ENCODE data around the gene CFAP92.

CFAP92 gene

GRCh38 chr3:128992926-128993460 is 883 bp downstream of the CFAP92 start:
- in situ Hi-C loops (cut with MboI; ENCODE audit: low sequenced_read_pairs): no loop called here

DNA sequence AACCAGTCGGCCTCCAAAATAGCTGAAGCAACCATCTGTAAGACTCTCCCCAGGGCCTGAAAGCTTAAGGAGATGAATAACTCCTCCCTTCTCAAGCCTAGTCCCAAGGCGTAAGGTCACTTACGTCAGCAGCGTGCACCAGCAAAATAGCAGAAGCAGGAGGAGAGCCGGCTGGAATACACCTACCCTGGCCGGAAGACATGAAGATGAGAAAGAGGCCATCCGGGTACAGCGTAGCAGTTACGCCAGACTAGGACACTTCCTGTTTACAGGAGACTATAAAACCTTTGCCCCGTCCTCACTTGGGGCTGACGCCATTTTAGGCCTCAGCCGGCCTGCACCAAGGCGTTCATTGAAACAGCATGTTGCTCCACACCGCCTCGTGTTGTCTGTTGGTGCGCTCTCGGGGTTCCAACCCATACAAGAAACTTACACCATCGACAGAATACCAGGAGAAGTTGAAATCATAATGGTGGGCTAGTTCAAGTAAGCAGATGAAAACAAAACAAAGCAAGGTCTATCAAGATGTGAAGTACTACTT is 2.5 kb downstream of the CFAP92 start:
- in situ Hi-C loops (cut with MboI; ENCODE audit: low sequenced_read_pairs): no loop called here

GRCh38 chr3:128988286-128988685 is 5.6 kb downstream of the CFAP92 start:
- in situ Hi-C loops (cut with MboI; ENCODE audit: low sequenced_read_pairs): no loop called here

GRCh38 chr3:128987302-128988100 is 6.4 kb downstream of the CFAP92 start:
- in situ Hi-C loops (cut with MboI; ENCODE audit: low sequenced_read_pairs): no loop called here

- in situ Hi-C loops (cut with MboI; ENCODE audit: low sequenced_read_pairs): no loop called here
Observed at GRCh38 chr3:128984596-128984995, 9.3 kb downstream of the CFAP92 start.

- in situ Hi-C loops (cut with MboI; ENCODE audit: low sequenced_read_pairs): no loop called here
Observed at GRCh38 chr3:128983293-128984069, 10.4 kb downstream of the CFAP92 start.

DNA sequence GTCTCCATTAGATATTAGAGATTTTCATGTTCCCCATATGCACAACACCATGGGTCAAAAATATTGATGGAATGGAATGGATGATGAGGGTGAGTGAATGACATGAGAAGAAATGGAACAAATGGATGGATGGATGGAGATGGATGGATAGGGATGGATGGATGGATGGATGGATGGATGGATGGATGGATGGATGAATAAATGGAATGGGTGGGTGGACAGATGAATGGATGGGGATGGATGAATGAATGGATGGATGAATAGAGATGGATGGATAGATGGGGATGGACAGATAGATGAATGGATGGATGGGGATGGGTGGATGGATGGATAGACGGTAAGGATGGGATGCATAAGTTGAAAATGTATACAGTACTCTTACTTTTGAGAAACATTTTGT is 18.6 kb downstream of the CFAP92 start:
- in situ Hi-C loops (cut with MboI; ENCODE audit: low sequenced_read_pairs): no loop called here

DNA sequence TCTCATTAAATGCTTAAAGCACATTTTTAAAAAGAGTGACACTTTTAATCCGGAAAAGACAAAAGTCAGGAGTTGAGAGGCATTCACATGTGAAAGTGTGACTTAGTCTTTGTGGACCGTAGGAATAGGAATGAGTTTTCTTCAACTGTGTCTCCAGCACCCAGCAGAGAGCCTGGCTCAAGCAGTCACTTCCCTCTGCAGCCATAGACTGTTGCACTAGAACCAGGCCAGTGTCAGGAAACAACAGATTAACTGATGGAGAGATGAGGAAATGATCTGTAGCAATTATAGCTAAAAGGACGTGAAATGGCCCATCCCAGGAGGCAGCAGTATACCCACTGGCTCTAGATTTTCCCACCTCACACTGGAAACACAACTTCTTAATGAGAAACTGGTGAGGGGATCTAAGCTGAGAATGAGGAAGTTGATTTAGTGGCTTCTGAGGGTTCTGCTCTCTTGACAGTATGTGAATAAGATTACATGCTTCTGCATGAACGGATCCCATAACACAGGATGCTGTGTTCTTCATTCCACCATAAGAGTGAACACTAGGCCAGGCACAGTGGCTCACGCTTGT is 19.8 kb downstream of the CFAP92 start:
- in situ Hi-C loops (cut with MboI; ENCODE audit: low sequenced_read_pairs): no loop called here

- in situ Hi-C loops (cut with MboI; ENCODE audit: low sequenced_read_pairs): no loop called here
Observed at GRCh38 chr3:128971421-128972100, 22.3 kb downstream of the CFAP92 start.

DNA sequence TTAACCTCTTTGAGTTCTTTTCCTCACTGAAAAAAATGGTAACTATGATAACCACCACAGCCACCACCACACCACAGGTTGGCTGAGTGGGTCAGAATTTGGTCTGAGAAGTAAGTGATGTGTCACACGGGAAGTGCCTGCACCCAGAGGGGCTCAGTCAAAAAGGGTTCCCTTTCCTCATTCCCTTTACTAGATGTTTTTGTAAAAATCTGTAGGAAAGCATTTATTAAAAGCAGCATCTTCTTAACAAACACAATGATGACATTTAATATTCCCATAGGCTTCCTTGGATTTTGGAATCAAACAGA is 23.2 kb downstream of the CFAP92 start:
- in situ Hi-C loops (cut with MboI; ENCODE audit: low sequenced_read_pairs): no loop called here

- in situ Hi-C loops (cut with MboI; ENCODE audit: low sequenced_read_pairs): no loop called here
Observed at GRCh38 chr3:128969993-128970739, 23.7 kb downstream of the CFAP92 start.

- in situ Hi-C loops (cut with MboI; ENCODE audit: low sequenced_read_pairs): no loop called here
Observed at GRCh38 chr3:128967748-128968355, 26.0 kb downstream of the CFAP92 start.

DNA sequence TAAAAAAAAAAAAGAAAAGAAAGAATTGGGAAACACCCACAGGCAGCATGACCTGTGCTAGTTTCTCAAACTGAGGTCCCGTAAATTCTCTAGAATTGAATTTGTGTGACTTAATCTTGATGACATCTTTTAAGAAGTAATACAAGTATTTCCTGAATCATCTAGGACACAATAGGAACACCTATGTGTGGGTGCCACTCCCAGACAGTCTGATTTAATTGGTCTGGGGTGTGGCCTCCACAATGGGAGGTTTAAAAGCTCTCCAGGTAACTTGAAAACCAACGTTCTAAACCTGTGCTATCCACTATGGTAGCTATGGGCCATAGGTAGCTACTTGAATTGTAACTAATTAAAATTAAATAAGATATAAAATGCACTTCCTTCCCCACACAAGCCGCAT is 28.1 kb downstream of the CFAP92 start:
- in situ Hi-C loops (cut with MboI; ENCODE audit: low sequenced_read_pairs): no loop called here

GRCh38 chr3:128965280-128965679 is 28.6 kb downstream of the CFAP92 start:
- in situ Hi-C loops (cut with MboI; ENCODE audit: low sequenced_read_pairs): no loop called here

DNA sequence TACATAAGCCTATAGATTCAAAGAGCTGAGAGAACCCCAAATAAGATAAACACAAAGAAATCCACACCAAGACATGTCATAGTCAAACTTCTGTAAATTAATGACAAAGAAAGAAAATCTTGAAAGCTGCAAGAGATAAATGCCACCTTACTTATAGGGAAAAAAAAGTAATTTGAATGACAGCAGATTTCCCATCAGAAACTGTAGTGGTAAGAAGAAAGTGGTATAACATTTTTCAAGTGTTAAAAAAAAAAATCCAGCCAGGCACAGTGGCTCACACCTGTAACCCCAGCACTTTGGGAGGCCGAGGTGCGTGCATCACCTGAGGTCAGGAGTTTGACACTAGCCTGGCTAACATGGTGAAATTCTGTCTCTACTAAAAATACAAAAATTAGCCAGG is 37.4 kb downstream of the CFAP92 start:
- in situ Hi-C loops (cut with MboI; ENCODE audit: low sequenced_read_pairs): no loop called here

GRCh38 chr3:128950223-128950938 is 43.5 kb downstream of the CFAP92 start:
- in situ Hi-C loops (cut with MboI; ENCODE audit: low sequenced_read_pairs): no loop called here

GRCh38 chr3:128949158-128949557 is 44.7 kb downstream of the CFAP92 start:
- in situ Hi-C loops (cut with MboI; ENCODE audit: low sequenced_read_pairs): no loop called here

DNA sequence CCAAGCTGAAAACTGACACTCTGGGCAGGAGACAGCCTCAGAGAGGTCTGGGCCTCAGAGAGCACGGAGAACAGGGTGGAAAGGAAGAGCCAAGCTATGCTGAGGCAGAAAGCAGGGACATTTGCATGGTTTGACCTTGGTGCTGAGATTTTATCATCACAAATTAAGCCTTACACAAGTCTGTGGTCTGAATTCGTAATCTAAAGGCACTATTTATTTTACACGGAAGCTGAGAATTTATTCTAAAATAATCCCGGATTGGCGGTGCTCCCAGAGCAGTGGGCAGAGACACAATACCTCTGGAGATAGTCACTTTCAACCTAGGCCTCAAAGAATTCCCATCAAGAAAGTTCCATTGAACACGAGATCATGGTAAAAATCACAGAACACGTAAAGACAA is 47.5 kb downstream of the CFAP92 start:
- in situ Hi-C loops (cut with MboI; ENCODE audit: low sequenced_read_pairs): no loop called here

DNA sequence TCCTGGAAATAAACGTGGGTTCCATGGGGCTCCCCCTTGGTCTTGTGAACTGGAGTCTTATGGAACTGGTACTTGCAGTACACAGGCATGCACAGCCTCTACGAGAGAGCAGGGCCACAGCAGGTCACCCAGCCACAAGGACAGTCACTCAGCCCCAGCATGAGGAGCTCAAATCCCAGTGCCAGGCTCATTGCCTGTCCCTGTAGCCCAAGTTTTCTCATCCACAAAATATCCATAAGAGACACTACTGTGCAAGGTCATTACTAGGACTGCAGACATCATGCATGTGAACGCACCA is 48.0 kb downstream of the CFAP92 start:
- in situ Hi-C loops (cut with MboI; ENCODE audit: low sequenced_read_pairs): no loop called here
